Measurements from ENCODE around the gene ZCCHC14. TPM values are rescaled to one million over a fixed set of nuclear protein-coding genes. Genes with fewer than 3 reads are reported as not detected.
A peak's percentile ranks its signal among the peaks of the same experiment; 100 is the strongest.

ZCCHC14 gene
- 10.7 and 23.2 TPM in 2 replicates for total RNA-seq
- 7.9 and 8.2 TPM in 2 replicates for polyA plus RNA-seq

GRCh38 chr16:87492721-87493607 is at the start of gene ZCCHC14:
ZCCHC14 (minus strand) TSS chr16:87493024; CDS start chr16:87492238, 786 bp downstream.
- peaks cover 18% of the 10 kb centered on the region for H3K4me1 ChIP-seq (ENCODE audit: low read depth)
- no peaks in the 10 kb centered on the region for H3K9me3 ChIP-seq (ENCODE audit: low read depth)
- peak; percentile 99 to 100 for DNase-seq (ENCODE audit: low read depth in 1 of 2, low spot score in 1 of 2)
- no peaks in the 10 kb centered on the region for H3K27me3 ChIP-seq
- H3K27ac ChIP-seq = peak within 1 kb of the TSS; percentile 68
- no peaks in the 10 kb centered on the region for H3K36me3 ChIP-seq
- H3K4me3 ChIP-seq = peak within 1 kb of the TSS; percentile 46
- no peak for TF ChIP-seq CTCF (IDR thresholded peaks at IDR 0.05; ENCODE audit: low read depth, low read length)

- H3K4me1 ChIP-seq (ENCODE audit: low read depth) = peaks cover 14% of the 10 kb centered on the region
Measured at GRCh38 chr16:87541872-87542234, 49.0 kb upstream of the ZCCHC14 start.

GRCh38 chr16:87541147-87541871 is 48.5 kb upstream of the ZCCHC14 start:
- Histone ChIP-seq H3K4me1 (ENCODE audit: low read depth) (peaks cover 14% of the 10 kb centered on the region), H3K36me3 (no peaks in the 10 kb centered on the region), H3K27me3 (no peaks in the 10 kb centered on the region), H3K9me3 (ENCODE audit: low read depth) (no peaks in the 10 kb centered on the region), H3K27ac (no peak overlapping the region), H3K4me3 (no peak overlapping the region)
- TF ChIP-seq CTCF (IDR thresholded peaks at IDR 0.05; ENCODE audit: low read depth, low read length) = no peak
- peak in 1 of 2 donors; percentile 73 for DNase-seq (ENCODE audit: low read depth in 1 of 2, low spot score in 1 of 2)

More at GRCh38 chr16:87541872-87542234, 49.0 kb upstream of the ZCCHC14 start:
- peak in 1 of 2 donors; percentile 50 for DNase-seq (ENCODE audit: low read depth in 1 of 2, low spot score in 1 of 2)
- Histone ChIP-seq H3K36me3 (no peaks in the 10 kb centered on the region), H3K27ac (no peak overlapping the region), H3K27me3 (no peaks in the 10 kb centered on the region), H3K4me3 (no peak overlapping the region), H3K9me3 (ENCODE audit: low read depth) (no peaks in the 10 kb centered on the region)
- TF ChIP-seq CTCF (IDR thresholded peaks at IDR 0.05; ENCODE audit: low read depth, low read length) = no peak

GRCh38 chr16:87540897-87541146 is 48.0 kb upstream of the ZCCHC14 start:
- Histone ChIP-seq H3K27me3 (no peaks in the 10 kb centered on the region), H3K9me3 (ENCODE audit: low read depth) (no peaks in the 10 kb centered on the region), H3K27ac (no peak overlapping the region)

More at GRCh38 chr16:87540897-87541146, 48.0 kb upstream of the ZCCHC14 start:
- no peak overlapping the region for H3K4me3 ChIP-seq
- no peak for DNase-seq (ENCODE audit: low read depth in 1 of 2, low spot score in 1 of 2)
- no peak for TF ChIP-seq CTCF (IDR thresholded peaks at IDR 0.05; ENCODE audit: low read depth, low read length)
- H3K4me1 ChIP-seq (ENCODE audit: low read depth) = peaks cover 14% of the 10 kb centered on the region
- no peaks in the 10 kb centered on the region for H3K36me3 ChIP-seq
